Astrocyte (in vitro differentiated cells and primary cell): ENCODE data around the gene CD209. TPM values are rescaled to one million over a fixed set of nuclear protein-coding genes. Genes with fewer than 3 reads are reported as not detected.

Source experiments
- DNase-seq: peaks from one replicate; pipeline ENCODE4 v3.0.0-alpha.2; 2010; ENCODE audit warnings: low read depth
- FAIRE-seq: peaks from 2 replicates; lab custom pipeline; 2011; peaks lifted over from hg19 to GRCh38; lab: Jason Lieb, UNC
- H2AFZ ChIP-seq: 2 replicates; pipeline ENCODE4 v1.6.0; 2012; ENCODE audit warnings: low read depth, low read length, inconsistent platforms
- H3K27ac ChIP-seq: 2 replicates; pipeline ENCODE4 v1.5.1; 2011; ENCODE audit warnings: low read depth, low read length, inconsistent platforms
- H3K27me3 ChIP-seq: 2 replicates; pipeline ENCODE4 v1.6.0; 2011; ENCODE audit warnings: low read length, inconsistent platforms; ENCODE audit not compliant: insufficient read depth
- H3K36me3 ChIP-seq: 2 replicates; pipeline ENCODE4 v1.5.1; 2011; ENCODE audit warnings: low read length, inconsistent platforms; ENCODE audit not compliant: insufficient read depth
- H3K4me1 ChIP-seq: 2 replicates; pipeline ENCODE4 v1.5.1; 2011; ENCODE audit warnings: low read length, inconsistent platforms; ENCODE audit not compliant: insufficient read depth
- H3K4me2 ChIP-seq: 2 replicates; pipeline ENCODE4 v1.6.0; 2012; ENCODE audit warnings: low read length, inconsistent platforms
- H3K4me3 ChIP-seq: 2 replicates; pipeline ENCODE4 v1.5.1; 2011; ENCODE audit warnings: low read depth, mild to moderate bottlenecking, low read length, inconsistent platforms; ENCODE audit not compliant: insufficient read depth
- H3K79me2 ChIP-seq: 2 replicates; pipeline ENCODE4 v1.6.0; 2012; ENCODE audit warnings: mild to moderate bottlenecking, low read length, inconsistent platforms; ENCODE audit not compliant: insufficient read depth
- H3K9ac ChIP-seq: 2 replicates; pipeline ENCODE4 v1.6.0; 2012; ENCODE audit warnings: mild to moderate bottlenecking, low read length, inconsistent platforms
- H3K9me3 ChIP-seq: 2 replicates; pipeline ENCODE4 v1.5.1; 2012; ENCODE audit warnings: low read depth, mild to moderate bottlenecking, low read length, inconsistent platforms; ENCODE audit not compliant: insufficient read depth
- H4K20me1 ChIP-seq: 2 replicates; pipeline ENCODE4 v1.6.0; 2012; ENCODE audit warnings: low read length, inconsistent platforms; ENCODE audit not compliant: insufficient read depth
- H3K27ac Mint-ChIP-seq: one replicate; pipeline ENCODE4 v1.8.0; 2021; ENCODE audit warnings: mild to moderate bottlenecking, mixed read lengths; ENCODE audit not compliant: unreplicated experiment
- H3K27me3 Mint-ChIP-seq: one replicate; pipeline ENCODE4 v1.8.0; 2021; ENCODE audit warnings: low read depth, mixed read lengths; ENCODE audit not compliant: unreplicated experiment
- H3K36me3 Mint-ChIP-seq: one replicate; pipeline ENCODE4 v1.8.0; 2021; ENCODE audit warnings: low read depth, mixed read lengths; ENCODE audit not compliant: unreplicated experiment
- H3K4me1 Mint-ChIP-seq: one replicate; pipeline ENCODE4 v1.8.0; 2021; ENCODE audit warnings: low read depth, mixed read lengths; ENCODE audit not compliant: unreplicated experiment
- H3K4me3 Mint-ChIP-seq: one replicate; pipeline ENCODE4 v1.8.0; 2021; ENCODE audit warnings: mild to moderate bottlenecking, moderate library complexity, mixed read lengths; ENCODE audit not compliant: unreplicated experiment
- H3K9me3 Mint-ChIP-seq: one replicate; pipeline ENCODE4 v1.8.0; 2021; ENCODE audit warnings: mild to moderate bottlenecking, mixed read lengths; ENCODE audit not compliant: unreplicated experiment
- CTCF ChIP-seq: IDR thresholded peaks from 2 replicates; pipeline ENCODE4 v1.5.1; 2011; ENCODE audit warnings: low read depth, mild to moderate bottlenecking, inconsistent platforms, low read length, moderate library complexity; ENCODE audit not compliant: insufficient read depth
- EZH2 ChIP-seq: IDR thresholded peaks from 2 replicates; pipeline ENCODE4 v1.6.1; 2012; ENCODE audit warnings: mild to moderate bottlenecking, low read length, inconsistent platforms; ENCODE audit not compliant: insufficient read depth
- total RNA-seq: library from RNA; stranded (reverse); gene quantifications from 2 replicates; pipeline ENCODE4 v1.2.1, GENCODE V29; 2021

Gene CD209
- total RNA-seq, 1 donor from 2014 or later: not detected

- Histone ChIP-seq H3K4me2 (no peak overlapping the region), H3K9ac (no peak overlapping the region), H3K27me3 (peaks cover 17% of the 10 kb centered on the region), H3K4me3 (no peak overlapping the region), H4K20me1 (no peaks in the 10 kb centered on the region), H3K36me3 (no peaks in the 10 kb centered on the region), H2AFZ (no peak overlapping the region), H3K9me3 (no peaks in the 10 kb centered on the region), H3K27ac (no peak overlapping the region), H3K79me2 (no peaks in the 10 kb centered on the region), H3K4me1 (no peaks in the 10 kb centered on the region)
- Mint-ChIP-seq H3K27ac (no peak overlapping the region), H3K27me3 (peaks cover 64% of the 10 kb centered on the region), H3K4me3 (no peak overlapping the region), H3K4me1 (no peaks in the 10 kb centered on the region), H3K9me3 (peaks cover 5% of the 10 kb centered on the region), H3K36me3 (no peaks in the 10 kb centered on the region)
- peak; percentile 29 for TF ChIP-seq EZH2
- no peak for TF ChIP-seq CTCF
- DNase-seq (no peak), FAIRE-seq (no peak)
These were observed 17.5 kb downstream of the CD209 start for GRCh38 chr19:7729831-7730285.

GRCh38 chr19:7729211-7729610, 18.1 kb downstream of the CD209 start:
- no peak overlapping the region for H2AFZ ChIP-seq
- H4K20me1 ChIP-seq: no peaks in the 10 kb centered on the region
- no peak overlapping the region for H3K9ac ChIP-seq
- no peaks in the 10 kb centered on the region for H3K9me3 ChIP-seq
- no peaks in the 10 kb centered on the region for H3K4me1 ChIP-seq
- H3K27me3 ChIP-seq: peaks cover 16% of the 10 kb centered on the region
- TF ChIP-seq CTCF (no peak), EZH2 (no peak)
- no peak for FAIRE-seq
- H3K4me2 ChIP-seq: no peak overlapping the region
- Mint-ChIP-seq H3K36me3 (no peaks in the 10 kb centered on the region), H3K4me3 (no peak overlapping the region), H3K27me3 (peaks cover 64% of the 10 kb centered on the region), H3K9me3 (peaks cover 5% of the 10 kb centered on the region), H3K27ac (no peak overlapping the region), H3K4me1 (no peaks in the 10 kb centered on the region)
- no peak for DNase-seq
- H3K27ac ChIP-seq: no peak overlapping the region
- H3K79me2 ChIP-seq: no peaks in the 10 kb centered on the region
- H3K36me3 ChIP-seq: no peaks in the 10 kb centered on the region
- H3K4me3 ChIP-seq: no peak overlapping the region

GRCh38 chr19:7725791-7726190, 21.5 kb downstream of the CD209 start:
- no peak overlapping the region for H3K4me3 Mint-ChIP-seq
- Histone ChIP-seq H3K4me1 (no peaks in the 10 kb centered on the region), H4K20me1 (no peaks in the 10 kb centered on the region), H3K27me3 (peaks cover 18% of the 10 kb centered on the region), H3K27ac (no peak overlapping the region), H3K4me2 (no peak overlapping the region), H3K4me3 (no peak overlapping the region), H3K36me3 (no peaks in the 10 kb centered on the region), H2AFZ (no peak overlapping the region), H3K9me3 (no peaks in the 10 kb centered on the region), H3K9ac (no peak overlapping the region), H3K79me2 (no peaks in the 10 kb centered on the region)
- no peak for TF ChIP-seq EZH2
- TF ChIP-seq CTCF: no peak
- peaks cover 5% of the 10 kb centered on the region for H3K9me3 Mint-ChIP-seq
- no peak for DNase-seq
- H3K4me1 Mint-ChIP-seq: no peaks in the 10 kb centered on the region
- peaks cover 65% of the 10 kb centered on the region for H3K27me3 Mint-ChIP-seq
- FAIRE-seq: no peak
- H3K27ac Mint-ChIP-seq: no peak overlapping the region
- no peaks in the 10 kb centered on the region for H3K36me3 Mint-ChIP-seq
